Mucosa of descending colon (tissue), 3 donors: ENCODE measurements around the gene NGFR. TPM values are rescaled to one million over a fixed set of nuclear protein-coding genes. Genes with fewer than 3 reads are reported as not detected.
A peak's percentile ranks its signal among the peaks of the same experiment; 100 is the strongest.

ENCODE experiments used
- ATAC-seq: fragments of 200-7000 bp; cut with Tn5 transposase; one replicate; pipeline ENCODE4 v1.9.1; 2020; ENCODE audit warnings: mild to moderate bottlenecking, moderate library complexity
- DNase-seq, 3 donors: peaks; one replicate each; pipeline ENCODE4 v3.0.0-alpha.2; 2020
- H3K36me3 ChIP-seq: fragments of 200-600 bp; one replicate; pipeline ENCODE4 v1.8.0; 2021; ENCODE audit warnings: low read depth, mild to moderate bottlenecking
- H3K4me1 ChIP-seq: fragments of 200-600 bp; one replicate; pipeline ENCODE4 v1.8.0; 2021; ENCODE audit warnings: low read depth, mild to moderate bottlenecking
- H3K4me3 ChIP-seq: fragments of 200-600 bp; one replicate; pipeline ENCODE4 v1.8.0; 2021; ENCODE audit warnings: mild to moderate bottlenecking
- H3K9me3 ChIP-seq: fragments of 200-600 bp; one replicate; pipeline ENCODE4 v1.8.0; 2021; ENCODE audit warnings: mild to moderate bottlenecking
- intact Hi-C, 2 donors: fragments of 100-400 bp; cut with DNase I in 1 of 2; cut with micrococcal nuclease in 1 of 2; formaldehyde crosslinking; loops; one replicate each; pipeline versions ENCODE4 v1.11.0 to v1.11.1; 2022; cut with DNase I, micrococcal nuclease
- total RNA-seq, 3 donors: library from RNA; stranded (reverse); fragmentation: NEBNext Ultra II Directional in 2 of 3; extraction: Animal tissue kit (Norgen Biotek cat#: 25700) in 2 of 3; gene quantifications; one replicate each; pipeline versions ENCODE4 v1.2.1 to v1.2.4, GENCODE V29; 2021 to 2023
- TF ChIP-seq, protein P1 (sequence below): fragments of 200-600 bp; IDR thresholded peaks from one replicate; pipeline ENCODE4 v1.8.0; 2022; ENCODE audit warnings: antibody characterized with exemption, mild to moderate bottlenecking
- donor health status: DM: no; HTN: no; CAD: no; lungs with moderate emphysema.
- donor health status: DM: no; HTN: no; CAD: no.
- donor health status: DM: no; HTN: yes; CAD: no.

The NGFR gene
- total RNA-seq, 3 donors from 2014 or later: 1.0 to 11.9 (median 2.0) TPM

GRCh38 chr17:49514071-49514721 is 19.1 kb downstream of the NGFR start:
- peaks cover 7% of the 10 kb centered on the region for H3K4me1 ChIP-seq
- no peak for DNase-seq
- TF ChIP-seq, protein P1, sequence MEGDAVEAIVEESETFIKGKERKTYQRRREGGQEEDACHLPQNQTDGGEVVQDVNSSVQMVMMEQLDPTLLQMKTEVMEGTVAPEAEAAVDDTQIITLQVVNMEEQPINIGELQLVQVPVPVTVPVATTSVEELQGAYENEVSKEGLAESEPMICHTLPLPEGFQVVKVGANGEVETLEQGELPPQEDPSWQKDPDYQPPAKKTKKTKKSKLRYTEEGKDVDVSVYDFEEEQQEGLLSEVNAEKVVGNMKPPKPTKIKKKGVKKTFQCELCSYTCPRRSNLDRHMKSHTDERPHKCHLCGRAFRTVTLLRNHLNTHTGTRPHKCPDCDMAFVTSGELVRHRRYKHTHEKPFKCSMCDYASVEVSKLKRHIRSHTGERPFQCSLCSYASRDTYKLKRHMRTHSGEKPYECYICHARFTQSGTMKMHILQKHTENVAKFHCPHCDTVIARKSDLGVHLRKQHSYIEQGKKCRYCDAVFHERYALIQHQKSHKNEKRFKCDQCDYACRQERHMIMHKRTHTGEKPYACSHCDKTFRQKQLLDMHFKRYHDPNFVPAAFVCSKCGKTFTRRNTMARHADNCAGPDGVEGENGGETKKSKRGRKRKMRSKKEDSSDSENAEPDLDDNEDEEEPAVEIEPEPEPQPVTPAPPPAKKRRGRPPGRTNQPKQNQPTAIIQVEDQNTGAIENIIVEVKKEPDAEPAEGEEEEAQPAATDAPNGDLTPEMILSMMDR: no peak
- no peaks in the 10 kb centered on the region for H3K9me3 ChIP-seq
- H3K4me3 ChIP-seq: no peak overlapping the region
- intact Hi-C loops: no loop called here
- H3K36me3 ChIP-seq: no peaks in the 10 kb centered on the region
- ATAC-seq: no peak

DNA sequence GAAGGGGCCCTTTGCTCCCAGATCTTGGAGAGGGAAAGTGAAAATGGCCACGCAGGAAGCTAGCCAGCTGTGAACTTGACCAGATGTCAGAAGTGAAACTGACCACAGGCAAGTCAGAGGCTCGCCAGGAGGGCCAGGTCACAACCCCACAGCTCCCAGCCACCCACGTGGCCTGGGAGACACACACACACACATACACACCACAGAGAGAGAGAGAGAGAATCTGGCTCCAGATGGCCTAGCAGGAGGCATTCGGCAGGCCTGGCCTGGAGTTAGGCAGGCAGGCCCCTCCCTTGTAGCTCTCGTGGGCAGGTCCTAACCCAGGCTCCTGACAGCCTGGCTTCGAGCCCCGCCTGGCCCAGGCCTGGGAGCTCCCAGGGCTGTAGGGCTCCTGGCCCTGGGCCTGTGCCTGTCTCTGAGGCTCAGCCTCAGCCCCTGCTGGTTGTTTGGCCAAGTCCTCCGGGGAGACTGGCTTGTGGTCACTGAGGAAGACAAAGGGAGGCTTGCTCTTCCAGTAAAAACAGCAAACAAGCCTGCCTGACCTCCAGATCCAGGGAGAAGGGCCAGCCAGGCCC is 20.2 kb downstream of the NGFR start:
- Histone ChIP-seq H3K9me3 (no peaks in the 10 kb centered on the region), H3K4me3 (no peak overlapping the region), H3K36me3 (no peaks in the 10 kb centered on the region), H3K4me1 (peaks cover 7% of the 10 kb centered on the region)
- DNase-seq (peak; percentile 66 to 85 (median 70)), ATAC-seq (peak; percentile 90)
- intact Hi-C loops: no loop called here
- TF ChIP-seq, protein P1: no peak

DNA sequence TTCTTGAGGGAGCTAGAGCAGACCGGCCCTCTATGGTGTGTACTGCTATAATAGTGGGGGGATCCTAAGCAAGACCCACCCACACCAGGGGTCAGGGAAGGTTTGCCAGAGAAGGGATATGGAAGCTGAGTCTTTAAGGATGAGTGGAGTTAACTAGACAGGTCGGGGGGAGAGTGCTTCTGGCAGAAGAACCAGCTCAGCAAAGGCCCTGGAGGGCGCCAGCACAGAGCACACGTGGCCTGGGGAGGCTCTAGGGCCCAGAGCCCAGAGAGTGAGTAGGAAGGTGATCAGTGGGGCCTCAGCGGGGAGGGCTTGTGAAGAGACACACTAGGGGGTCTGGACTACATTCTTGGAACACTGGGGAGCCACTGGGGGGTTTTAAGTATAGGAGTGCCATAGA is 21.1 kb downstream of the NGFR start:
- intact Hi-C loops: no loop called here
- TF ChIP-seq, protein P1: no peak
- ATAC-seq (no peak), DNase-seq (no peak)
- Histone ChIP-seq H3K36me3 (no peaks in the 10 kb centered on the region), H3K4me3 (no peak overlapping the region), H3K9me3 (no peaks in the 10 kb centered on the region), H3K4me1 (peaks cover 7% of the 10 kb centered on the region)

- intact Hi-C loops: no loop called here
- DNase-seq: no peak
- no peak for ATAC-seq
Observed at GRCh38 chr17:49518346-49519078, 23.4 kb downstream of the NGFR start.

GRCh38 chr17:49519781-49520180 is 24.7 kb downstream of the NGFR start:
- TF ChIP-seq, protein P1: no peak
- ATAC-seq: no peak
- Histone ChIP-seq H3K36me3 (no peaks in the 10 kb centered on the region), H3K4me3 (no peak overlapping the region), H3K9me3 (no peaks in the 10 kb centered on the region), H3K4me1 (peaks cover 7% of the 10 kb centered on the region)
- intact Hi-C loops: no loop called here
- DNase-seq: no peak

More at GRCh38 chr17:49518346-49519078, 23.4 kb downstream of the NGFR start:
- Histone ChIP-seq H3K4me3 (no peak overlapping the region), H3K9me3 (no peaks in the 10 kb centered on the region), H3K4me1 (peaks cover 7% of the 10 kb centered on the region), H3K36me3 (no peaks in the 10 kb centered on the region)
- TF ChIP-seq, protein P1: no peak
